Measurements from ENCODE around the gene CHD9.
"Not testable (repeated sequence)": the region's sequence is repeated elsewhere in the genome, so short reads cannot be mapped to it uniquely, and the experiment has no call there.

CHD9 gene

GRCh38 chr16:53278498-53278897 is 223.7 kb downstream of the CHD9 start:
- not testable (repeated sequence) for DNase-seq (ENCODE audit: low read depth)

GRCh38 chr16:53281280-53281679 is 226.5 kb downstream of the CHD9 start:
- no peak for DNase-seq (ENCODE audit: low read depth)

GRCh38 chr16:53281859-53282258 is 227.1 kb downstream of the CHD9 start:
- no peak for DNase-seq (ENCODE audit: low read depth)

- DNase-seq (ENCODE audit: low read depth): no peak
Observed at GRCh38 chr16:53282328-53282727, 227.5 kb downstream of the CHD9 start.

GRCh38 chr16:53282975-53283946 is 228.5 kb downstream of the CHD9 start:
- DNase-seq (ENCODE audit: low read depth): no peak

- DNase-seq (ENCODE audit: low read depth): no peak
Observed at GRCh38 chr16:53285236-53285635, 230.4 kb downstream of the CHD9 start.

- no peak for DNase-seq (ENCODE audit: low read depth)
Observed at GRCh38 chr16:53290520-53290919, 235.7 kb downstream of the CHD9 start.

- no peak for DNase-seq (ENCODE audit: low read depth)
Observed at GRCh38 chr16:53291757-53292392, 237.1 kb downstream of the CHD9 start.

GRCh38 chr16:53297477-53297876 is 242.7 kb downstream of the CHD9 start:
- DNase-seq (ENCODE audit: low read depth): no peak

- DNase-seq (ENCODE audit: low read depth): no peak
Observed at GRCh38 chr16:53304334-53304733, 249.5 kb downstream of the CHD9 start.

GRCh38 chr16:53305743-53306142 is 251.0 kb downstream of the CHD9 start:
- no peak for DNase-seq (ENCODE audit: low read depth)

GRCh38 chr16:53309457-53309856 is 254.7 kb downstream of the CHD9 start:
- DNase-seq (ENCODE audit: low read depth): no peak

- DNase-seq (ENCODE audit: low read depth): no peak
Observed at GRCh38 chr16:53320992-53321391, 266.2 kb downstream of the CHD9 start.

GRCh38 chr16:53323924-53324323 is 269.1 kb downstream of the CHD9 start:
- DNase-seq (ENCODE audit: low read depth): no peak

- DNase-seq (ENCODE audit: low read depth): not testable (repeated sequence)
Observed at GRCh38 chr16:53330991-53331390, 276.2 kb downstream of the CHD9 start.

- DNase-seq (ENCODE audit: low read depth): no peak
Observed at GRCh38 chr16:53334581-53334980, 279.8 kb downstream of the CHD9 start.

- DNase-seq (ENCODE audit: low read depth): no peak
Observed at GRCh38 chr16:53337294-53337693, 282.5 kb downstream of the CHD9 start.

GRCh38 chr16:53341792-53342191 is 287.0 kb downstream of the CHD9 start:
- DNase-seq (ENCODE audit: low read depth): no peak

GRCh38 chr16:53355064-53355463 is 300.3 kb downstream of the CHD9 start:
- no peak for DNase-seq (ENCODE audit: low read depth)

GRCh38 chr16:53356478-53357207 is 301.9 kb downstream of the CHD9 start:
- no peak for DNase-seq (ENCODE audit: low read depth)

GRCh38 chr16:53357208-53357586 is 302.4 kb downstream of the CHD9 start:
- DNase-seq (ENCODE audit: low read depth): no peak

GRCh38 chr16:53357955-53358354 is 303.2 kb downstream of the CHD9 start:
- DNase-seq (ENCODE audit: low read depth): no peak

- no peak for DNase-seq (ENCODE audit: low read depth)
Observed at GRCh38 chr16:53358884-53359283, 304.1 kb downstream of the CHD9 start.
